Progenitor cell of endocrine pancreas (in vitro differentiated cells): Measurements from ENCODE around the gene SEMA3D. TPM values are rescaled to one million over a fixed set of nuclear protein-coding genes. Genes with fewer than 3 reads are reported as not detected.

ENCODE experiments used
- DNase-seq: peaks from one replicate; pipeline ENCODE4 v3.0.0; 2021; ENCODE audit warnings: low spot score; ENCODE audit not compliant: unreplicated experiment
- H3K27ac Mint-ChIP-seq: 2 replicates; pipeline ENCODE4 v1.8.0; 2021; ENCODE audit warnings: mild to moderate bottlenecking, moderate library complexity, mixed read lengths
- H3K27me3 Mint-ChIP-seq: 2 replicates; pipeline ENCODE4 v1.8.0; 2021; ENCODE audit warnings: mixed read lengths
- H3K36me3 Mint-ChIP-seq: 2 replicates; pipeline ENCODE4 v1.8.0; 2022; ENCODE audit warnings: mixed read lengths; ENCODE audit not compliant: insufficient read depth
- H3K4me1 Mint-ChIP-seq: 2 replicates; pipeline ENCODE4 v1.8.0; 2021; ENCODE audit warnings: low read depth, mixed read lengths
- H3K4me3 Mint-ChIP-seq: 2 replicates; pipeline ENCODE4 v1.8.0; 2021; ENCODE audit warnings: low read depth, mild to moderate bottlenecking, moderate library complexity, mixed read lengths
- H3K9me3 Mint-ChIP-seq: 2 replicates; pipeline ENCODE4 v1.8.0; 2021; ENCODE audit warnings: low read depth, mixed read lengths
- total RNA-seq: library from RNA; stranded (reverse); gene quantifications from 2 replicates; pipeline ENCODE4 v1.2.1, GENCODE V29; 2021
- TF ChIP-seq, protein P1 (sequence below): fragments of 200-600 bp; sonication (generic); IDR thresholded peaks from one replicate; pipeline ENCODE4 v1.5.0; 2021; ENCODE audit warnings: antibody characterized with exemption, mild to moderate bottlenecking; ENCODE audit not compliant: unreplicated experiment

The SEMA3D gene
- total RNA-seq, 1 donor from 2014 or later = 27.9 TPM

DNA sequence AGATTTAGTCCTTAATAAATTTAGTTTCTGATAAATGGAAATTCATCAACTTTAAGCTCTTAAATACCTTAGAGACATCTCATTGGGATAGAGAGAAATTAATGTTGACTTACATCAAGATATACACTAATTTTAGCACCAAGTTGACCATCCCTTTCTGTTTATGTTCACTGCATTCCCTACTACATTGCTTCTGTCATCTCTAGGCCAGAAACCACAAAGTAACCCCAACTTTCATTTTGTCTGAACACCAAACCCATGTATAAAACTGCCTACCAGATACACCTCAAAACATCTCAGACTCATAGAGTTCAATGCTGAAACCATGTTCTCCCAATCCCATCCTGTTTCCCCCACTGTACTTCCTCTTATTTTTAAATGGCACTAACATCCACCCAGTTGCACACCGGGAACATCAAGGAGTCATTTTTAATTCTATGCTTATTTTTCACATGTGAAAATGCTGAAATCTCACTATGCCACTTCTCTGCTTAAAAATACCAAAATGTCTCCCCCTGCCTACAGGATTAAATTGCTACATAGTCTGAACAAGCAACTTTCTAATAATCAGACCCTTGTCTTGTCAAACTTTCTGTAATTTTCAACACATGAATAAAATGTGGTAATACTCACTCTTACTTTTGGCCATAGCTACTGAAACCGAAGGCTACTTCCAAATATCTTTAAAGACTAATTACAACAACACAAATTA is 201.6 kb downstream of the SEMA3D start:
- H3K4me3 Mint-ChIP-seq = no peak overlapping the region
- H3K9me3 Mint-ChIP-seq = peaks cover 6% of the 10 kb centered on the region
- H3K4me1 Mint-ChIP-seq = no peaks in the 10 kb centered on the region
- H3K27ac Mint-ChIP-seq = no peak overlapping the region
- no peaks in the 10 kb centered on the region for H3K36me3 Mint-ChIP-seq
- TF ChIP-seq, protein P1, sequence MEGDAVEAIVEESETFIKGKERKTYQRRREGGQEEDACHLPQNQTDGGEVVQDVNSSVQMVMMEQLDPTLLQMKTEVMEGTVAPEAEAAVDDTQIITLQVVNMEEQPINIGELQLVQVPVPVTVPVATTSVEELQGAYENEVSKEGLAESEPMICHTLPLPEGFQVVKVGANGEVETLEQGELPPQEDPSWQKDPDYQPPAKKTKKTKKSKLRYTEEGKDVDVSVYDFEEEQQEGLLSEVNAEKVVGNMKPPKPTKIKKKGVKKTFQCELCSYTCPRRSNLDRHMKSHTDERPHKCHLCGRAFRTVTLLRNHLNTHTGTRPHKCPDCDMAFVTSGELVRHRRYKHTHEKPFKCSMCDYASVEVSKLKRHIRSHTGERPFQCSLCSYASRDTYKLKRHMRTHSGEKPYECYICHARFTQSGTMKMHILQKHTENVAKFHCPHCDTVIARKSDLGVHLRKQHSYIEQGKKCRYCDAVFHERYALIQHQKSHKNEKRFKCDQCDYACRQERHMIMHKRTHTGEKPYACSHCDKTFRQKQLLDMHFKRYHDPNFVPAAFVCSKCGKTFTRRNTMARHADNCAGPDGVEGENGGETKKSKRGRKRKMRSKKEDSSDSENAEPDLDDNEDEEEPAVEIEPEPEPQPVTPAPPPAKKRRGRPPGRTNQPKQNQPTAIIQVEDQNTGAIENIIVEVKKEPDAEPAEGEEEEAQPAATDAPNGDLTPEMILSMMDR = no peak
- H3K27me3 Mint-ChIP-seq = no peaks in the 10 kb centered on the region
- no peak for DNase-seq

DNA sequence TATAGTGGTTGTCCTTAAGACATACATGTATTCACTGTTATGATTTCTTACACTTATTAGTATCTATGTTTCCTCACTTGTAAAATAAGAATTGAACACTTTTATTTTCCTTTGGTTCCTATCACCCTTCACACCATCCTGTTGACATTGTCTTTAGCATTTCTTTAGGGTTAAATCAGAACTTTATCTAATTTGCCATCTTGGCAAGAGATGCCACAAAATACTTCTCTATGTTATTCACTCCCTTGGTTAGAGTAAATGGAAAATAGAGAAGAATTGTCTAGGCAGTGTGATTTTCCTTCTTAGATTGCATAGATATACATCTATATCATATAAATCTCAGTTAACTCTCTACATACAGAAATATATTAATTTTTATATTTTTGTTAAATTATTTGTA is 204.7 kb downstream of the SEMA3D start:
- Mint-ChIP-seq H3K4me1 (peaks cover 4% of the 10 kb centered on the region), H3K4me3 (no peak overlapping the region), H3K9me3 (peaks cover 7% of the 10 kb centered on the region), H3K27ac (no peak overlapping the region), H3K27me3 (no peaks in the 10 kb centered on the region), H3K36me3 (no peaks in the 10 kb centered on the region)
- TF ChIP-seq, protein P1 = no peak
- DNase-seq = no peak

DNA sequence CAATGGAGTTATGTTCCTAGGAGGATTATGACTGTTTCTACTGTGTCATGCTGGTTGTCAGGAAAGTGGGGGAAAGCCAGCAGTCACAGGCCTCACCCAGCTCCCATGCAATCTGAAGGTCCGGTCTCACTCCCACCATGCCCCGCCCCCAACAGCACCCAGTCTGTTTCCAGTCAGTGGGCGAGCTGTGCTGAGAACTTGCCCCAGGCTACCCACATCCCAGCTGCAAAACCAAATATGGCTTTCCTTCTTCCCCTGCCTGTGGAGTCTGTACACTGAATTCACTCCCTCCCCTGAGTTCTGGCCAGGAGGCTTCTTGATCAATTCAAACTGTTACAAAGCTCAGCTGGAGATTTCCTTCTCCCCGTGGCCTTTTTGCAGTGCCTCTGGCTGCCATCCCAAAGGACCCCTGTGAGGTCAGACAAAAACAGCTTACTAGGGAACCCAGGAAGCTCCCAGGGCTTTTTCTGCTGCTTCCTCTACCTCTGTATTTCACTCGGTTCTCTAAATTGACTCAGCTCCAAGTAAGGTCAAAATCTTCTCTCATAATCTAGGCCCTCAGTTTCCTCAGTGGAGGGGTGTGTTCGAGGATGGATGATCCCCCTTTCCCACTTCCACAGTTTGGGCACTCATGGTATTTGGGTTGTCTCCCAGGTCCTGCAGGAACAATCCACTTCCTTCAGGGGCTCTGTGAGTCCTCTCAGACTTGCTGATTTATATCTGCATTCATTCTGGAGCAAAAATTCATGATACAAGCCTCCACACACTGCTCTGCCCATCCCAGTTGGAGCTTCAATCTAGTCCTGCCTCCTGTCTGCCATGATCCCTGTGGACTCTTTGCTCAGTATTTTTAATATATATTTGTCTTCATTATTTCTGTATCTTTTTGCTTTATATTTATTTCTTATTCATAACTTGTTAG is 205.5 kb downstream of the SEMA3D start:
- DNase-seq = no peak
- Mint-ChIP-seq H3K4me3 (no peak overlapping the region), H3K36me3 (no peaks in the 10 kb centered on the region), H3K9me3 (peaks cover 7% of the 10 kb centered on the region), H3K4me1 (peaks cover 4% of the 10 kb centered on the region), H3K27me3 (no peaks in the 10 kb centered on the region), H3K27ac (no peak overlapping the region)
- TF ChIP-seq, protein P1 = no peak

DNA sequence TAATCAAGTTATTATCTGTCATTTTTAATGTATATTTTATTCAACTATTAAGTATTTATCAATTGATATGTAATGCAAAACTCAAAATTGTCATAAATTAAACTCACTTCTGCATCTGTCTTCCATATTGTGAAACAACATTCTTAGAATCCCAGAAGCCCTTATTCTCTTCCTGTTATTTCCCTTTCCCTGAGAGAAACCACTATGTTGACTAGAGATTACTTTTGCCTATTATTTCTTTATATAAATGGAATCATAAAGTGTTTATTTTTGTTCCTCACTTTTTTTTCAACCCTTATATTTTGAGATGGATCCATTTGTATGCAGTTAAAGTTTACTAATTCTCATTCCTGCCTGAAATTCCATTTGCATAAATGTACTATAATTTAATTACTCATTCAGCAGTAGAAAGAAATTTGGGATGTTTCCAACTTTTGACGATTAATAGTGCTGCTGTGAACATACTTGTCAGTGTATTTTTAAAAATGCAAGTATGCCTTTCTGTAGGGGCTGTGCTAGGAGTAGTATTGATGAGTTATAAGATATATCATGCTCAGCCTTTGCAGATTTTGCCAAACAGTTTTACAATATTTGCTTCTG is 211.2 kb downstream of the SEMA3D start:
- TF ChIP-seq, protein P1 = no peak
- DNase-seq = no peak
- Mint-ChIP-seq H3K27ac (no peak overlapping the region), H3K4me1 (peaks cover 6% of the 10 kb centered on the region), H3K4me3 (no peak overlapping the region), H3K9me3 (peaks cover 3% of the 10 kb centered on the region), H3K36me3 (peaks cover 1% of the 10 kb centered on the region), H3K27me3 (no peaks in the 10 kb centered on the region)

DNA sequence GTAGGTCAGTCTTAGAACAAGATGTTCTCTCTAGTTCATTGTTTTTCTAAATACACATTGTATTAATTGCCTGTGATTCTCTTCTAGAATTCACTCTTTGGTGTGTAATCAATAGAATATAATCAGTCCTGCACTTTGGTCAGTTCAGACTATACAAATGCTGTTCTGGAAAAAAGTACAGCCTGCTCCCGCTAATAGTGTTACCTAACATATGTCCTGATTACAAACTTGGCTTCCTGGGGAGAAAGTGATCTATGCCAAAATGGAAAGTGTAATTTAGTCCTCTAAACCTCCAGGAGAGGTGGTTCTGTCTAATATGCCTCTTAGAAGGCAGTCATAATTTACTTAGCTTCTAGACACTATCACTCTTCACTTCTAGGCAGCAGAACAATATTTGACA is 215.5 kb downstream of the SEMA3D start:
- Mint-ChIP-seq H3K9me3 (no peaks in the 10 kb centered on the region), H3K4me3 (no peak overlapping the region), H3K36me3 (peaks cover 1% of the 10 kb centered on the region), H3K4me1 (peaks cover 2% of the 10 kb centered on the region), H3K27me3 (no peaks in the 10 kb centered on the region), H3K27ac (no peak overlapping the region)
- no peak for DNase-seq
- TF ChIP-seq, protein P1 = no peak
